ENCODE data around the gene CREB3L2.
"Not testable (repeated sequence)": the region's sequence is repeated elsewhere in the genome, so short reads cannot be mapped to it uniquely, and the experiment has no call there.

The CREB3L2 gene

DNA sequence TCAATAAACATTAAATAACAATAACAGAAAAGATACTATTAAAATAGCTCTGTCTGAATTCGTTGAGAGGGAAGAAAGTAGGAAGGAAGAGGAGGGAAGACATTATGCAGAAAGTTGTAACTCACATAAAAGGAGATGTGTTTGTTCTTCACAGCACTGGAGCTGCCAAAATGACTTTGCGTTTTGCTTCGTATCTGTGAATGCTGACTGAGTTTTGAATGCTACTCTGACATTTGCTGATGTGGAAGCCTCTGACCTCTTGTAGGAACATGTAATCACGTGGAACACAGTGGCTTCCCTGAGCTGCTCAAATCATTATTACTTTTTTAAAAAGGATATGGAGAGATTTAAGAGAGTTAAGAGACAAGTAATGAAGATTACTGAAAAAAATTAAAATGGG lies 139.5 kb downstream of the CREB3L2 start:
- no peak for DNase-seq

DNA sequence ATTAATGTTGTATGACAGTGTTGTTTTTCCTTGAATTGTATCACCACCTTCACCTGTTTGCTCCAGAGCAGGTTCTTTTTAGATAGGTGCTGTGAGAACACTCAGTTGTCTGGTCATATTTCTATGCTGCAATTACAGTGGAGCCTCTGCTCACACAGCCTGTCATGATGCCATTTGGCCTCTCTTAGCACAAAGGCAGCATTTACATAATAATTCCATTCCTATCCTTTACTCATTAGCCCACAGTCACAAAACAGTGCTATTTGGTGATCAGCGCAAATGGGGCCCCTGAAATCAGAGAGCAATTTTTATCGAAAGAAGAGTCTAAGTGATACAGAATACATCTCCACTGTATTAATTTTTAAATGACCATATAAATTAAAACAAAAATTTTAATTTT lies 141.3 kb downstream of the CREB3L2 start:
- DNase-seq = no peak

DNA sequence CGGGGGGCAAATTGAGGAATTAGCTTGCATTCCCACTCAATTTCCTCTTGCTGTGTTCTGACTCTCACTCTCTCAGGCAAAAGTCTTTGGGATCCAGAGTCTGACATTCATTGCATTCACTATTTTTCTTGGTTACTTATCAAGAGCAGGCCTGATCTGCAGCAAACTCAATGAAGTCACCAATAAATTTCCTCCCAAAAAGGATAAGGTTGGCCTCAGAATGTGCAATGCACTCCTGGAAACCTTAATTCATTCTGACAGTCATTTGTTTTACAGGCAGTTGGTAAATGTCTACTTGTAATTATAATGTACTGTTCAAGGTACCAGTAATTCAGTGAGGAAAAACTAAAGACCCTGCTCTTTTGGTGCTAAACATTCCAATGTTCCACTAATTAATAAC lies 148.8 kb downstream of the CREB3L2 start:
- no peak for DNase-seq

DNA sequence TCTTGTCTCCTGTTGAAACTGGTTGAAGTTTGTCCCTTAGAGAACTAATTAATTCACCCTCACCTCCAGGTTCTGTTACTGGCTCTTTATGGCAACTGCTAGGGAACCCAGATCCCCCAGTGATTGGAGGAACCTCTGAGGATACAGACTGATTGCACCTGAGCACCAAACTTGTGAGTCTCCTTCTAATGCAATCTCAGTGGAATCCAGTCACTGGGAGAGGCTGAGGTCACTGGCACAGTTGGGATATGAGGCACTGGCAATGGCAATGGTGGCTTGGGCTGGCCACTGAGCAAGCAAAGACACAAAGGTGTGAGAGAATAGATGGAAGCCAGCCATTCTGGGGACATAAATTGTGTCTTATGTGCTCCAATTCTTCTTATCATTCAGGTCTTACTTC lies 149.8 kb downstream of the CREB3L2 start:
- no peak for DNase-seq

DNA sequence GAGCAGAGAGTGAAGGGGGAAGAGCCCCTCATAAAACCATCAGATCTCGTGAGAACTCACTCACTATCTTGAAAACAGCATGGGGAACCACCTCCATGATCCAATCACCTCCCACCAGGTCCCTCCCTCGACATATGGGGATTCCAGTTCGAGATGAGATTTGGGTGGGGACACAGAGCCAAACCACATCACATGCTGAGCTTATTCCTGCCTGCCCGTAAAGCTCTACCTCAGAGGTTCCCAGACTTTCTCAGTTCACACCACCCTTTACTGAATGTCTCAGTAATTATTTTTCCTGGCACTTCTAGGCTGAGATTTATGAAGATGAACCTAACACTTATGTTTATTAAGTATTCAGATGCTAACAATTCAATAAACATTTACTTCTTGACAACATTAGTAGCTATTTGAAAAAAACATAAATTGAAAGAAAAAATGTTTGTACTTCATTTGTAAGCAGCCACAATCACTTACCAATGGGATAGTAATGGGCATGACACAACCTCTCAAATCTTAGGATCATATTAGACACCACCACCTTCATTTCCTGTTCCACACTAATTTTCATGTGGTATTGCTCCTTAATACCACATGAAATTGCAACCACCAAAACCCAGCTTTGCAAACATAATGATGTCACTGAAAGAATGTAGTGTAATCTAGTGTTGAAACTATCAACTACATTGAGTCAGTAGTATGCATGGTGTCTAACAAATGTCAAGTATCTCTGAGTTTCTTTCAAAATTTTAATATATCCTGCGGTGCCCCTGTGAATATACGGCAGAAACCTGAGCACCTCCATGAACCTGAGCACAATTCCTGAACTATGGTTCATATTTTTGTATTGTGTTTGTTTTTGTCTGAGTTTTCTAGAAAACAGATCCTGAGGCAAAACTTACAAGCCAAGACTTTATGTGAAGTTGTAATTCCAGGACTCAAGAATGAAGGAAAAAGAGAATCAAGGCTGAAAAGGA lies 150.6 kb downstream of the CREB3L2 start:
- no peak for DNase-seq

DNA sequence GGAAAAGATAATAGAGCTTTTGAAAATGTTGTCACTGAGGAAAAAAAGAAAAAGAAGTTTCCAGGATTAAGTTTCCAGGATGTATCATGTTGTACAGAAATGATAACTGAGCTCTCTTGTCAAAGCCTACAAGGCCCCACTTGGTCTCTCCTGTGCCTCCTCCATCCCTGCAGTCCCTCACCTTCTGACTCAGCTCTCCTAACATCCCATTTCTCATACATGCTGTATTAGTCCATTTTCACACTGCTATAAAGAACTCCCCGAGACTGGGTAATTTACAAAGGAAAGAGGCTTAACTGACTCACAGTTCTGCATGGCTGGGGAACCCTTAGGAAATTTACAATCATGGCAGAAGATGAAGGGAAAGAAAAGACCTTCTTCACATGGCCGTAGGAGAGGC lies 151.3 kb downstream of the CREB3L2 start:
- DNase-seq = no peak

DNA sequence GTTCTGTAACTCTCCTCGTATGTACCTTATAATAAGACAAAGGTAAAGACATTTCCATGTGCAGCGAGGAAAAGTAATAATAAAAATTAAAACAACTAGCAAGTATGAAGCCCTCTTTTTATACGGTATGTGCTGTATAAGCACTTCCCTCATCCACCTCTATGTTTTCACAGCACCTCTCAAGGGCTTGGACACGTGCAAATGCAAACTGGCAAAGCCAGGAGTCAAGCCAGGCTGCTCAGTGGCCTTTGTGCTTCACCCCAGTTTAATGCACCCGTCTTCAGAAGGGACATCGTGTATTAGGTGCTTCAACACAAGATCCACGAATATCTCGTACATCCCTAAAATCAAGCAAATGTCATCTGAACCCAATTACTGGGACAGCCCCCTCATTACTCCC lies 153.8 kb downstream of the CREB3L2 start:
- DNase-seq = no peak

DNA sequence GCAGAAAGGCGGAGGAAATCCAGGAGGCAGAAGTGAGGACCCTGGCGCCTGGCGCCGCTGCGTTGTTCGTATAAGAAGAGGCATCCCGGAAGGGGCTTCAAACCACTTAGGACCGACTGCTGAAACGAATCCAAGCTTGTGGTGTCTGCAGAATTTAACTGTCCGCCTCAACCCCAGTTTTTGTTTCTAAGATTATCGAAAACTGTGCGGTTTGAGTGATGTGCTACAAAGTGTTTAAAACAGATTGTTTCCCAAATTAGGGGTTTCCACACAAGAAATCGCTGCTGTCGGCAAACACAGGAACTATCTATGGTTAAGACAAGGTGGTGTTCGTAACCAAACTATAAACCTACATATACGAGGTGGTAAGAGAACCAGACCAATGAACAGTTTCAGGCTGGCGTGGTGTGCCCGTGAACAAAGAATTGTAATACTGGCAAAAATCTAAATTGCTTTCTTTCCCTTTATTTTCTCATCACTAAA lies 154.3 kb downstream of the CREB3L2 start:
- DNase-seq = no peak

DNA sequence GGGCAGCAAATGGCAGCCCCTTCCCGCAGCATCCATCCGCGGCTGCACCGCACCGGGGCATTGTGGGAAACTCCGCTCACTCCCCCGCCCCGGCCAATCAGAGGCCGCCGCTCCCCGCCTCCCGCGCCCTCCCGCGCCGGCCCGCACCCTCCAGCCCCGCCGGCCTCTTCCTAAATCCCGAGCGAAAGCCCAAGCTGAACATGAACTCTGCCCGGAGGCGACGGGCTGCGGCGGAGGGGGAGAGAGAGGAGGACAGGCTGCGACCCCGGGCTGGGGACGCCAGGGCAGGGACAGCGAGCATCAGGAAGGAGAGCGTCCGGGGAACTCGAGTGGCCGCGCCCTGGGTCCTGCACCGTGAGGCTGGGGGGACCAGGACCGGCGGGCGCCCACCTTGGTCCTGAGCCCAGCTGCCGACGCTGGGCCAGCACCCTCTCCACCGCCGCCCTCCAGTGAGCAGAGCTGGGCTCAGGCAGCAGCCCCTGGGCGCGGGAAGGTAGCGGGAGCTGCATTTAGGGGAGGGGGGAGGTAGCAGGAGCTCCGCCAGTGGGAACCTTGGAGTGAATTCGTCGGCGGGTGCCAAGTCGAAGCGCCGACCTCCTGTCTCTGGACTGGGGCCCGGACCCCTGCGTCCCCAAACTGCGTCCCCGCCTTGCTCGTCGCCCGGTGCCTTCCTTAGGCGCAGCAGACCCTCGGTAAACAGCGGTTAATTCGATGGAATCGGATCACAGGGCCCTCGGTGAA lies 154.9 kb downstream of the CREB3L2 start, which contains the start of gene DGKI:
TSS of gene DGKI (minus strand) at position 148 of the 741 bp plus-strand sequence.
- DNase-seq = no peak

DNA sequence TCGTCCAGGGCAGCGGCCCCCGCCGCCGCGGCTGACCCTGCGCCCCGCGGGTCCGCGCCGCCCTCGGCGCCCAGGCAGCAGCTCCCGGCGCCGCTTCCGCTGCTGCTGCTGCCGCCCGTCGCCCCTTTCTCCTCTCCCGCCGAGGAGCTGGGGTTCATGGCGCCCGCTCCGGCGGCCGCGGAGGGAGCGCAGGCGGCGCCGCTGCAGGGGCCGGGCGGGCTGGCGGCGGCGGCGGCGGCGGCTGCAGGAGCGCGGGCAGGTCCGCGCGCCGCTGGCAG lies 155.4 kb downstream of the CREB3L2 start:
- DNase-seq = no peak

DNA sequence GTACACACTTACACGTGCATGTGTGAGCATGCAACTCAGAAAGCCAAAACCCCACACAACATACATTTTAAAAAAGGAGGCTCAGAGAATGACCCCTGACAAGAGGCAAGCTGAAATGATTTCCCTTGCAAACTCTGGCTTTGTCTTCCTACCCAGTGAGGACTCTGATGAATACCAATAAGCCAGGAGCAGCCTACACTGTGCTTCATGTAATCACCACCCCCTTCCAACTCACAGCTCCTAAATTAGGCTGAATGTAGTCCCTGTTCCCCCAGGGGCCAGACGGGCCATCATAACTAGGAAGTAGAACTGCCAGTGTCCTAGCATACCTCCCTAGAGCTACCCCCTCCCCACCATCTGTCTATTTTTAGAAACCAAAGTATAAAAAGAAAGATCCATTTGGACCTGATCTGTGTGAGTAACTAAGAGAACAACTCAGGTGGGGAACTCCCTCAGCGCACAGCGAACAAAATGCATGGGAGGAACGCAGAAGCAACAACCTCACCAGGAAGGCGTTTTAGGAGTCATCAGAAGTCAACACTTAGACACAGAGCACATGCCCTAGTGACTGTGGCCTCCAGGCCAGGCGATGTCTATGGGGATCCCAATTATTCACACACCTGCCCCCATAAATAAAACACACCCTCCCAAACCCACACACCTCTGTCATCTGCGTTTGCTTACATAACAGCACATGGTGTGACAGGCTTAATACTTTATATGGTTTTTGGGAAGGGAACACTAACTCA lies 157.0 kb downstream of the CREB3L2 start:
- DNase-seq = no peak

DNA sequence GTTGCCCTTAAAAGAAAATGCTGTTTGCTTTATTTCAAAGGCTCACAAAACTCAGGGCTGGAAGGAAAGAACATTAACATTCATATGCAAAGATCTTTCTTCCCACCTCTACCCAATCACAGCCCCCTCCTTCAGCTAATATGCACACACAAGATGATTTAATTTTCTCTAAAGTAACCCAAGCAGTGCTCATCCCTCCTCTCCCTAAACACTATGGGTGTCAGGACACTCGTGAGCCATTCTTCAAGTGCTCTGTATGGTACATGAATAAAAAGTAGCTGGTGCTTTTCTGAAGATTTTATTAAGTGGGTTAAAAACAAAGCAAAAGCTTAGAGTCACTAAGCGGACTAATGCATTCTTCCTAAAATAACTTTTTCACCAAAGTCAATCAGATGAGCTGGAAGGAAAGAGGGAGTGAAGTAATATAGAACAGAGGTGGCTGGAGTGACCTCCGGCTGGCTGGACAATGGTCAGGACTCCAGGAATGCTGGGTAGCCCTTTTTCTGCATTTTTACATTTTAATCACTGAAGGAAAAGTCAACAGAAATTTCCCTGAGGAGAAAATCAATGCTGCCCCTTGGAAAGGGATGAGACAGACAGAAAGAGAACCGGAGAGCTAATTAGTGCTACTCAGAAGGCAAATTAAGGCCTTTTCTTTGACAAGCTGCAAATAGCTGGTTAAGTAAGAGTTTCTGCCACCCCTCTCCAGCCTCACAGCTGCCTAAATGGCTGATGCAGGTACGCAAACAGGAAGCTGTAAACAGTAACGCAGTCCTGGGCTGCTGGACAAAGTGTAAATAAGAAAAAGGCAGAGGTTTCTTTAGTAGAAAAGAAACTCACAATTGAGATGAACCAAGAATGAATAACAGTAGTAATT lies 161.7 kb downstream of the CREB3L2 start:
- DNase-seq = no peak

DNA sequence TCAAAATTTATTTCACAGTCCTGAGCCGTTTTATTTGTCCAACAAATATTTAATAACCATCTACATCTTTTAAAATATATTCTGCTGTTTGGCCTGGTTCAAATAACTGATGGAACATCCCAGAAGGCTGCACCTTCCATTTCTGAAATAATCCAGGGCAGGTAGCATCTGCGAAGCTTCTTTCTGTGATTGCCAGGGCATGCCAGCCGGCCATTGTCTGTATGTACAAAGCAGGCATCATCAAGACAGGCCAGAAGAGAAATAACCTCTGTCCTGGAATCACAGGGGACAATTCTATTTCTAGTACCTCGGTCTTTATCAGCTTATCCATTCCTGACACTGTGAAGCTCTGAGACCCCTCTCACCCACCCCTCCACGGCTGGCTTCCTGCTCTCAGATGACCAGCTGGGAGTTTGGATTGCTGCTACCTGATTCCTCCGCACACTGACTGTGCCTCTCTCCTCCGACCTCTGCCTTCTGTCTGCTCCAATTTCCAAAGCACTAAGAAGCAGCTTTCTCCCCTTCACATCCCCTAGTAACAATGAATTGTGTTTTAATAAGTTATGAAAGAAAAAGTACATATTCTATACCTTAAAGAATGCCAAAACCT lies 163.1 kb downstream of the CREB3L2 start:
- DNase-seq = no peak

DNA sequence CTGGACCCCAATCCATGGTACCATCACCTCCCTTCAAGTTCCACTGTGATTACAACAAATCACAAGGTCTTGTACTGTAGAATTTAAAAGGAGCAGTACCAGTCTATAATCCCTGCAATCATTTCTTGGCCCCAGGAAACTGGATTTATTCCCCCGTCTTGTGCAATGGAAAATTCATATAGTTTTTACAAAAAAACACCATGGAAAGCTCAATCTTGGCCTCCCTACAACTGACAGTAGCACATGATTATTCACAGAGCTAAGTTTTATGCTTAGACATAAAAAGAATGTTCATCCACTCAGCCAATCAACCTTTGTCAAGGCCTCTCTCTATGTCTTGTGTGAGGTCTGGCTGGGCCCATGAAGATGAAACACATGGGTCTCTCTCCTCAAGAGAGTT lies 165.3 kb downstream of the CREB3L2 start:
- DNase-seq = no peak

DNA sequence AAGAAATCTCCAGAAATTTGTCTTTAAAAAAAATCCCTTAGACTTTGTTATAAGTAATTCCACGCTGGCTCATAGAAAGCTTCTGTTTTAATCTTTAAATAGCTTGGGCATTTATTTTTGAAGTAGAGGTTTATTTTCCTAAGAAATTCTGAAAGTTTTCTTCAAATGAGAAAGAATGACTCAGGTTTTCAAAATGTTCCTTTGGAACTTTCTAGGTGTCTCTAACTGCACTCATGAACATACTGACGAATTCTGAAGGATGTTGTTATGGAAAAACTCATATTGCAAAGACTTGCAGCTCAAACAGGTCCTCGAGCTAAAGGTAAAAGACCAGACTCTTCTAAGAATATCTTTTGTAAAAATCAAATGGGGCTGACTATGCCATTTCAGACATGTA lies 165.8 kb downstream of the CREB3L2 start:
- DNase-seq = no peak

DNA sequence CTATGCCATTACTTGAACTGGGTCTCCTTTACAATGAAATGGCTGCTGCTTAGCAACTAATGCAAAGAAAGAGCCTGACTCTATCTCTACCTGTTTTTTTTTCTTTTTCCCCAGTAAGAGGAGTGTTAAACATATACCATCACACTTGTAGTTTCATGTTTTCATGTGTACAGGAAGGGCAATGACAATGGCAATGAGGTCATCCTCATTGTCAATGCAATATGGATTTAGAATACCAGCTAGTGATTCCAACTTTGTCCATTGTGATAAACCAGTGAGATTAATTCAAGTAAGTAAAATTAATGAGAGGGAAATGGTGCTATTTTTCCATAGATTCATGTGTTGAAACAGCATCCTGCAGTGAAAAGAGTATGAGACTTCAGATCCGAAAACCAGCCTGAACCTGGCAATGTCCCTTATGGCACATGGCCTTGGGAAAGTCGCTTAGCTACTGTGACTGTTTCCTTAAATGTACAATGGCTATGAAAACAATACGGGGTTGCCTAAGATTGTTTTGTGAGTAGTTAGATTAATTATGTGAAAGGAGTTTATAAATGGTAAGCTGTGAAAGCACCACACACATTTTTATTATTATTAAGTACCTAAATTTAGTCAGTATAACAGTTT lies 166.3 kb downstream of the CREB3L2 start:
- DNase-seq = no peak

DNA sequence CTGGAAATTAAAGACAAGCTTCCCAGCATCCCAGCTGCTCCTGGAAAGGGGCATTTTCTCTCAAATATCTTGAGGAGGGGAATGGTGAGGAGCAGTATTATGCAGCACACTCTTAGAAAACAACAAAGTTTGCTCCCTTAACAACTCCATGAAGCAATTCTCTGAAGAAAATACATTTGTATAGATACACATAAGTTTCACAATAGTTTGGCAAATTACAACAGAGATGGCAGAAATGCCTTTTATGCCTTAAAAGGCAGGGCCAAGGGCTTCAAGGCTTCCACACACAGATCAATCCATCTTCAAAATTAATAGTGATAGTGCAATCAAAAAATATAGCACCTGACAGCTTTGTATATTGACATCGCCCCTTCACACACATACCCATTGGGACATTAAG lies 167.3 kb downstream of the CREB3L2 start:
- DNase-seq = no peak

DNA sequence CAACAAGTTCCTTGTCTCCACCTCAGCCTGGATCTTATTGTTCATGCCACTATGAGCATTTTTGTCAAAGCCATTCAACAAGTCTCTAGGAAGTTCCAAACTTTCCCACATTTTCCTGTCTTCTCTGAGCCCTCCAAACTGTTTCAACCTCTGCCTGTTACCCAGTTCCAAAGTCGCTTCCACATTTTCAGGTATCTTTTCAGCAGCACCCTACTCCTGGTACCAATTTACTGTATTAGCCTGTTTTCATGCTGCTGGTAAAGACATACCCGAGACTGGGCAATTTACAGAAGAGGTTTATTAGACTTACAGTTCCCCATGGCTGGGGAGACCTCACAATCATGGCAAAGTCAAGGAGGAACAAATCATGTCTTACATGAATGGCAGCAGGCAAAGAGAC lies 168.9 kb downstream of the CREB3L2 start:
- DNase-seq = not testable (repeated sequence)

DNA sequence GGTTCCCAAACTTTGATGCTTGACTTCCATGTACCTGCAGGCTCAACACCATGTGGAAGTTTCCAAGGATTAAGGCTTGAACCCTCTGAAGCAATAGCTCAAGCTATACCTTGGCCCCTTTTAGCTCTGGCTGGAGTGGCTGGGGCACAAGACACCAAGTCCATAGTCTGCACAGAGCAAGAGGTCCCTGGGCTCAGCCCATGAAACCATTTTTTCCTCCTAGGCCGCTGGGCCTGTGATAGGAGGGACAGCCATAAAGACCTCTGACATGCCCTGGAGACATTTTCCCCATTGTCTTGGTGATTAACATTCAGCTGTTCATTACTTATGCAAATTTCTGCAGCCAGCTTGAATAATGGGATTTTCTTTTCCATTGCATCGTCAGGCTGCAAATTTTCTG lies 169.5 kb downstream of the CREB3L2 start:
- DNase-seq = no peak

DNA sequence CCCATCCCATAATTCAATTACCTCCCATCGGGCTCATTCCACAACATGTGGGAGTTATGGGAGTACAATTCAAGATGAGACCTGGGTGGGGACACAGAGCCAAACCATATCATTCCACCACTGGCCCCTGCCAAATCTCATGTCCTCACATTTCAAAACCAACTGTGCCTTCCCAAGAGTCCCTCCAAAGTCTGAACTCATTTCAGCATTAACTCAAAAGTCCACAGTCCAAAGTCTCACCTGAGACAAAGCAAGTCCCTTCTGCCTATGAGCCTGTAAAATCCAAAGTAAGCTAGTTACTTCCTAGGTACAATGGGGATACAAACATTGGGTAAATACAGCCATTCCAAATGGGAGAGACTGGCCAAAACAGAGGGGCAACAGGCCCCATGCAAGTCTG lies 170.3 kb downstream of the CREB3L2 start:
- DNase-seq = not testable (repeated sequence)

DNA sequence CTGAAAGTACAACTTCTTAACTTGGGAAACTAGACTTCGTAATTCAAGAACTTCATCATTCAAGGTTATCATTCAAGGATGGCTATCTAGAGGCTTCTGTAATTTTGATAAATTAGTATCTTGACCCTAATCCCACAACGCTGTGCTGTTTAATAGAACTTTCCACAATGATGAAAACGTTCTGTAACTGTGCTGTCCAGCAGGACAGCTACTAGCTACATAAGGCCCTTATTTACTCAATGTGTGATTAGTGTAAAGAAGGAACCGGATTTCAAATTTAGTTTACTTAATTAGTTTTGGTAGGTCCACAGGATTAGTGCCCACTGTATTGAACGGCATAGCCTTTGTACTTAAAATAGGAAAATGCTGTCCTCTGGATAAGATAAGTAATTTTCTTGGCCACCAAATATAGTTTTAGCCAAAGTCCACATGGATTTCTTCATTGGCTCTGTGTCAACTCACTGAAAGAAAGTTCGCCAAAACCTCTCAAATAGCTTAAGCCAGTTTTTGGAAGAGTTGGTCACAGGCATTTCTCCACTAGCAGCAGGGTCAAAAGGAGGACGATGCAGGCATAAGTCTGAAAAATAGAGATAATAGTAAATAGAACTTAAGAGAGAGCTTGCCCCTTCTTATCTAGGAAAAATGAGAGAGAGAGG lies 172.4 kb downstream of the CREB3L2 start:
- DNase-seq = no peak
